GM21526 (cell line): ENCODE measurements around the gene OR4D2.
"Not testable (repeated sequence)": the region's sequence is repeated elsewhere in the genome, so short reads cannot be mapped to it uniquely, and the experiment has no call there.

Source experiments
- ATAC-seq: cut with Tn5 transposase; IDR thresholded peaks from one replicate; pipeline ENCODE4 v1.9.1; 2021; ENCODE audit warnings: moderate library complexity; ENCODE audit not compliant: unreplicated experiment, low FRiP score

OR4D2 gene

GRCh38 chr17:58166682-58167081, at the start of gene OR4D2:
OR4D2 (plus strand) TSS chr17:58166982; CDS start chr17:58169656, 2,674 bp downstream.
- no peak for ATAC-seq

DNA sequence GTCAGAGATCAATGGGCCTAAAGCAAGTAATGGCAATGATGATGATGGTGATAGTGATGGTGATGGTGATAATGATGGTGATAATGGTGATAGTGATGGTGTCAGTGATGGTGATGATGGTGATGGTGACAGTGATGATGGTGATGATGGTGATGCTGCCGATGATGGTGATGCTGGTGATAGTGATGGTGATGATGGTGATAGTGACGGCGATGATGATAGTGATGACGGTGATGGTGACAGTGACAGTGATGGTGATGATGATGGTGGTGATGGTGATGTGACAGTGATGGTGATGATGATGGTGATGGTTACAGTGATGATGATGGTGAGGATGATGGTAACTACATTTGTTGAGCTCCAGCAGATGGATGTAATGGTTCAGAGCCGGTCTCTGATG, 49.4 kb upstream of the OR4D2 start:
- ATAC-seq: no peak

GRCh38 chr17:58119491-58119890, 47.3 kb upstream of the OR4D2 start:
- no peak for ATAC-seq

DNA sequence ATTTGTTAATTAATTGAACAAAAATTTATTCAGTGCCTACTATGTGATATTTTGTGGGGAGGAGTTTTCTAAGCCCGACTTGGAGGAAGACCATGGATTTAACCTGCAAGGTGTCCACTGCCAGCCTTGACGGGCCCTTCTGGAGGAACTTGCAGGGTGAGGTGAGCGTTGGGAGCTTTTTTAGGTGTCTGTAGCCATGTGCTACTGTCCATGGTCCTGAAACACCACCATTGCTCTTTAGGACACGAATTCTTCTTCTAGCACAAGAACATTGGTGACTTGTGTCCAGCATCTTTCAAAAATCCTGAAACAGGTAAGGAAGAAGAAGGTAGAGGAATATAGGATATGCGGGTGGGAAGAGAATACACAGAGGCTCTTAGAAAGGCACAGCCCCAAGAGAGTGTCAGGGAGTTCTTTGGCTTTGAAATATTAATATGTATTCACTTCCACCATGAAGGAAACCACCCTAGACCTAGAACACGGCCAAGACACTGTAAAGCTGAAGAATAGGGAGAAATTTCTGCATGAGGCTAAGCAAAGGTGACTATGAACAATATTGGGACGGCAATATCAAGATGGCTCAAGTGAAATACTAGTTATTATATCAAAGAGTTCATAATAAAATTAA, 46.5 kb upstream of the OR4D2 start:
- ATAC-seq: no peak

GRCh38 chr17:58121925-58122324, 44.9 kb upstream of the OR4D2 start:
- ATAC-seq: no peak

- no peak for ATAC-seq
Measured at GRCh38 chr17:58127846-58128245, 38.9 kb upstream of the OR4D2 start.

DNA sequence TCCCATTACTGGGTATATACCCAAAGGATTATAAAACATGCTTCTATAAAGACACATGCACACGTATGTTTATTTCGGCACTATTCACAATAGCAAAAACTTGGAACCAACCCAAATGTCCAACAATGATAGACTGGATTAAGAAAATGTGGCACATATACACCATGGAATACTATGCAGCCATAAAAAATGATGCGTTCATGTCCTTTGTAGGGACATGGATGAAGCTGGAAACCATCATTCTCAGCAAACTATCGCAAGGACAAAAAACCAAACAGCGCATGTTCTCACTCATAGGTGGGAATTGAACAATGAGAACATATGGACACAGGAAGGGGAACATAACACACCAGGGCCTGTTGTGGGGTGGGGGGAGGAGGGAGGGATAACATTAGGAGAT, 34.1 kb upstream of the OR4D2 start:
- not testable (repeated sequence) for ATAC-seq

DNA sequence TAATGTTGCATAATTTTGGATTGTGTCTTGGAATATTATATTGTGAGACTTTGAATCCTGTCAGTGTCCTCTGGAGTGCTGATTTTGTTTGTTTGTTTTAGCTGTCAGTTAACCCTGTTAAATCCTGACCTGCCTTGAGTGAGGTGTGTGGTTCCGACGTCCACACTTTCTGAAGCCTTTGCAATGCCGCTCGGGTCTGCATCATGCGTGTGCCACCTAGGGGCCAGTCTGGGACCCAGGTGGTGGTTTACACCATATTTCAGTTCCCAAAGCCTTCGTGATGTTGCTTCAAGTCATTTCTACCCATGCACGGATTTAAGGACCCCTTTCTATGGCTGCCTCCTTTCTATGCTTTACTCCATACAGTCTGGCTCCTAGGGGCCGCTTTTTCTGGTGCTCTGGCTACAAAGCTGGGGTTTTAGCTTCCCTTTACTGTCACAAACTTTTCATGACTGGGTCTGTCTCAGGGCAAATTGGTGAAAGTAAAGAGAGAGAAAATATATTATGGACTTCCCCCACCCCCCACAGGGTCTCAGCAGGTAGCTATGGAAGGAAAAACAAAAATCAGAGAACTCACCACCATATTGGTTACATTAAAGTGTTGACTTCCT, 30.0 kb upstream of the OR4D2 start:
- ATAC-seq: no peak

DNA sequence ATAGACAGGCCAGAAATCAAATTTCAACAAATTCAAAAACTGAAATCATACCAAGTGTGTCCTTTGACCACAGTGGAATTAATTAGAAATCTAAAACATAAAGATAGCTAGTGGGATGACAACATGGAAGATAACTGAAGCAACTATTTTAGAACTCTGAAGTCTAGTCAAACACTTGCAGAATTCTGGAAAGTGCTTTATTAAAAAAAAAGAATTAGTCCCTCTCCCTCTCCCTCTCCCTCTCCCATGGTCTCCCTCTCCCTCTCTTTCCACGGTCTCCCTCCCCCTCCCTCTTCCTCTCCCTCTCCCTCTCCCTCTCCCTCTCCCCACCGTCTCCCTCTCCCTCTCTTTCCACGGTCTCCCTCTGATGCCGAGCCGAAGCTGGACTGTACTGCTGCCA, 25.3 kb upstream of the OR4D2 start:
- ATAC-seq: no peak

DNA sequence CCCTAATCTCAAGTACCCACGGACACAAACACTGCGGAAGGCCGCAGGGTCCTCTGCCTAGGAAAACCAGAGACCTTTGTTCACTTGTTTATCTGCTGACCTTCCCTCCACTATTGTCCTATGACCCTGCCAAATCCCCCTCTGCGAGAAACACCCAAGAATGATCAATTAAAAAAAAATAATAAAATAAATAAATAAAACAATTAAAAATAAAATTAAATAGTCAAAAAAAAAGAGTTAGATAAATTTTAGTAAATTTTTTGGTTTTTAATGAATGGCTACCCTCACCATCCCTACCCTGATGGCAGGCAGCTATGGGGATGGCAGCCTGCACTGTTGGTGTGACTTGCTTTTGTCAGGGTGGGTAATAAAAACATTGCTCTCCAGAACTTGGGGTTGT, 23.4 kb upstream of the OR4D2 start:
- not testable (repeated sequence) for ATAC-seq

GRCh38 chr17:58144801-58145200, 22.0 kb upstream of the OR4D2 start:
- ATAC-seq: no peak

DNA sequence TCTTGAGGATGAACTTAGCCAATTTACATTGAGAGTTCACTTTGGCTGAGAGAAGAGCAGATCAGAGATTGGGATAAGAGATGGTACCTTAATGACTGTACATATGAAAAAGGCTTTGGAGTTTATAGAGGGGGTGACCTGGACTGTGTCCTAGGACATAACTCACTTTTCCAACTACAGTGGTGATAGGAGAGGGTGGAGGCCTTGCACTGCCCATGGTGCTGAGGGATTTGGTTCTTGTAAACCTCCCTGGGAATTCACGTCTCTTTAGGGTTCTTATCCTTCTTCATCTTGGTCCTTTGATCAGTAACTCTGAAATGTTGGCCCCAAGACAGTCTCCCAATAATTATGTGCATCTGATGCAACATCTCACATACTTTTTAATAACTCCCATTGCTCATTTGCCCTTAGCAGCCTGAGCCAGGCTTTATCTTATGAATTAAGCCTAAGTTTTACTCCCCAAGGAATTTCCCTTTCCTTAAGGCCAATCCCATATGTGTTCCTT, 18.8 kb upstream of the OR4D2 start, which contains the start of gene OR4D1:
OR4D1 (plus strand) TSS at position 455 of the 505 bp plus-strand sequence. CDS start 6,770 bp downstream, outside the sequence.
- ATAC-seq: no peak

DNA sequence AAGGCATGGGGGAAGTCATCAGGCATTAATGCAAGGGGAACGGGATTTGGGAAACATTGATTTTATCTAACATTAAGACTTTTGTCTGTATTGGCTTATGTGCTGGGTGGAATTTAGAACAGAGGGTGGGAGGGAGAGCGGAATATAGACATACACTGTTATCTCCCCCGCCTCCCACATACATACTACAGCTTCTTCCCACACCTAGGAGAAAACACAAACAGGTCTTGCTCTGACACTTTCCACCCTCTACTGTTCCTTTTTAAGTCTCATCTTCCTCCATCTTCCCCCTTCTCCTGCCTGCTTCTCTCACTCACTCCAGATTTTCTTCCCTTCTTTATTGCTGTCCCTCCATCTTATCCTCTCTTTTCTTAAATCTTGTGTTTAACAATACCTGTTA, 18.2 kb upstream of the OR4D2 start:
- no peak for ATAC-seq

DNA sequence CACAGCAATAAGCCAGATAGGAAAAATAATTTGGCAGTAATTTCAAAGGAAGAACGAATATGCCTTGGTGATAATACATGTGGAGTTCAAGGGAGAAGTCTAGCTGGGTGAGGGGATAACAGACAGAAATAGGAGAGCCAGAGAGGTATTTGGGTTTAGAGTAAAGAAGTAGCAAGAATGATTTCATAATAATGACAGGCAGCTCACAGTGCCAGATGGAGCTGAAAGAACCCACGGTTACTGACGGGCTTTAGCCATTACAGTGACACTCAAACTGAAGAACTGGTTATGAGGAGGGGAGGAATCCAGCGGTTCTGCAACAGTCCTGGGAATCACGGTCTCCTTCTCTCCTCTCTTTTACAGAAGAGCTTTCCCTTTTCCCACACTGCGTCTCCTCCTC, 16.4 kb upstream of the OR4D2 start:
- no peak for ATAC-seq

GRCh38 chr17:58153046-58153445, 13.7 kb upstream of the OR4D2 start:
- no peak for ATAC-seq

DNA sequence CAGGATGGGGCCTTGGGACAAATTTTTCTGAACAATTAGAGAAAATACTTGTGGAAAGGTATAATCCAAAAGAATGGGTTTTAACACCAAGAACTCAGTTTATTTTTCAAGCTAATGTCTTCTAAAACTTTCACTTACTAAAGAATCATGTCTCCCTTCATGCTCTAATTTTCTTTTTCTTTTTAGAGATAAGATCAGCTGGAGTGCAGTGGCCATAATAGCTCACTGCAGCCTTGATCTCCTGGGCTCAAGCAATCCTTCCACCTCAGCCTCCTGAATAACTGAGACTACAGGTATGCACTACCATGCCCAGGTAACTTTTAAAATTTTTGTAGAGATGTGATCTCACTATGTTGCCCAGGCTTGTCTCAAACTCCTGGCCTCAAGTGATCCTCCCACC, 13.1 kb upstream of the OR4D2 start:
- no peak for ATAC-seq

- ATAC-seq: no peak
Measured at GRCh38 chr17:58156839-58157803, 9.7 kb upstream of the OR4D2 start.

GRCh38 chr17:58158181-58158580, 8.6 kb upstream of the OR4D2 start:
- ATAC-seq: no peak

DNA sequence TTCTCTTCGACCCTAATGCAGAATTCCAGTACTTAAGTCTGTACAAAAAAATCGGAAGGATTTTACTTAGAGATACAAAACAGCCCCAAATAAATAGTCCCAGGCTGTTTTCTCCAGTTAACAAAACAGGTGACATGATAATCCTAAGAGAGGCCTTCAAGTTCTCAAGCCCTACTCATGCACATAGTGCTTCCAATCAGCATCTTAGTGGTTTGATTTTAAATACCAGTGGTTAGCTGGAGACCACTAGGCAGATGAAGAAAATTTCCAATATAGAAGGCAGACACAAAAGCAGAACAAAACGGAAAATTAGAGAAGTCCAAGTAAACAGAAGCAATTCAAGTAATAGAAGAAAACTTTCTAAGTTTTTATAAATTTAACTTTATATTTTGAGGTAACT, 5.2 kb upstream of the OR4D2 start:
- no peak for ATAC-seq

GRCh38 chr17:58165981-58166380, 801 bp upstream of the OR4D2 start:
- ATAC-seq: no peak

DNA sequence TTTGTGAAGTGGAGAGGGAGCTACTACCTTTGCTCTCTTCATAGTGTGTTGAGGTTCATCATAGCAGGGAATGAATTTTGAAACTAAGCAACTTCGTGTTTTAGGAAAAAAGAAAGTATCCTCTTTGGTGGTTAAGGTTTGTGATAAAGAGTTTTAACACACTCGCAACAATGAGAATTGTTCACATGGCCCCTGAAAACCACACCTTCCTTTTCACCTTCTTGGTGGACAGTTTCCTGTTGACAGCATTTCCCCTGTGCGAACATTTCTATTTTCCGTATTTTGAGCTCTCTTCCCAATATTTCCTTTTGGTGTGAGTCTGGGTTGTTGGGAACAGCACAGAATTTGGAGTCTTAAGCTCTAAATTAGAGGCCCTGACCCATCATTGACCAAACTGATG, 3.8 kb downstream of the OR4D2 start:
- ATAC-seq: no peak
